Ovary (tissue), 3 donors: Measurements from ENCODE around the gene RERG.

Experiments
- EP300 ChIP-seq: sonication (generic); formaldehyde crosslinking; IDR thresholded peaks from one replicate; pipeline ENCODE4 v1.6.1; 2017; ENCODE audit warnings: antibody characterized with exemption
- POLR2A ChIP-seq: fragments of 450-650 bp; IDR thresholded peaks from one replicate; pipeline ENCODE4 v1.6.1; 2017; ENCODE audit warnings: antibody characterized with exemption, mild to moderate bottlenecking, moderate library complexity
- TF ChIP-seq, protein P1 (sequence below), 3 donors: fragments of 450-650 bp in 2 of 3; fragments of 200-600 bp in 1 of 3; IDR thresholded peaks; one replicate each; pipeline versions ENCODE4 v1.5.1 to v1.8.0; 2016 to 2022; ENCODE audit warnings: antibody characterized with exemption in 3 of 3, mild to moderate bottlenecking in 1 of 3
- donor health status: DM: no; HTN: no; CAD: no.

DNA sequence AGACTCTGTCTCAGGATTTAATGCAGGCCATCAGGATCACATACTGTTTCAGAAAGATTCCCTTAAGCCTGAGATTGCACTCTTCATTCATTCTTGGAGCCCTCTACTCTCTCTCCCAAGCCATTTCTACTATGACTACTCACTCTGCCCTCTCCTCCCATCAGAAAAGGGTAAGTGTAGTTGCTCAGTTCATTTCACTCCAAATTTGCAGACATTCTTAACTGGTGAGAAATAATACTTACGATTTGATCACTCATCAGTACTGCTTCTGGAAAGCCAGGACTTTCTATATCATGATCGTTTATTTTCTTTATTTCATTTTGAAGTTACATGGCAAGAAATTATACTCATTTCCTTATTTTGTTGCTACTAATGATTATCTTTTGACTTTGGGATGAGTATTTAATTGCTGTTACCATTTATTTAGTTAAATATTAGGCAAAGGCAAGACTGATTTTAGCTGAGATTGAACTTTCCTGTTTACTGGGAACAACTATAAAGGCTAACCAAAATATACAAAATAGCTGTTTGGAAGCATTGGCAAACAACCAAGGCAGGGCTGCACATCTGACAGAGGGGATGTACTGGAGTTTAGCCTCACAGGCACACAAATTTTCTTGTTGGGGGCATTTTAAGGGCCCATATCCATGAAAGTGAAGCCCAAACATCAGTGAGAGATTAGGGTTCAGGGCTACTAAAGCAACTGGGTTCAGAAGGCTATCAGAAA, 4.1 kb upstream of the RERG start:
- TF ChIP-seq POLR2A (no peak), EP300 (no peak)
- TF ChIP-seq, protein P1, sequence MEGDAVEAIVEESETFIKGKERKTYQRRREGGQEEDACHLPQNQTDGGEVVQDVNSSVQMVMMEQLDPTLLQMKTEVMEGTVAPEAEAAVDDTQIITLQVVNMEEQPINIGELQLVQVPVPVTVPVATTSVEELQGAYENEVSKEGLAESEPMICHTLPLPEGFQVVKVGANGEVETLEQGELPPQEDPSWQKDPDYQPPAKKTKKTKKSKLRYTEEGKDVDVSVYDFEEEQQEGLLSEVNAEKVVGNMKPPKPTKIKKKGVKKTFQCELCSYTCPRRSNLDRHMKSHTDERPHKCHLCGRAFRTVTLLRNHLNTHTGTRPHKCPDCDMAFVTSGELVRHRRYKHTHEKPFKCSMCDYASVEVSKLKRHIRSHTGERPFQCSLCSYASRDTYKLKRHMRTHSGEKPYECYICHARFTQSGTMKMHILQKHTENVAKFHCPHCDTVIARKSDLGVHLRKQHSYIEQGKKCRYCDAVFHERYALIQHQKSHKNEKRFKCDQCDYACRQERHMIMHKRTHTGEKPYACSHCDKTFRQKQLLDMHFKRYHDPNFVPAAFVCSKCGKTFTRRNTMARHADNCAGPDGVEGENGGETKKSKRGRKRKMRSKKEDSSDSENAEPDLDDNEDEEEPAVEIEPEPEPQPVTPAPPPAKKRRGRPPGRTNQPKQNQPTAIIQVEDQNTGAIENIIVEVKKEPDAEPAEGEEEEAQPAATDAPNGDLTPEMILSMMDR (IDR thresholded peaks at IDR 0.05): no peak
